A549 treated with Mapracorat at 1 μM for 4 hours (cell line): ENCODE results near the gene LBP. TPM values are rescaled to one million over a fixed set of nuclear protein-coding genes. Genes with fewer than 3 reads are reported as not detected.

Source experiments
- total RNA-seq: library from RNA; stranded (reverse); fragments of 200-300 nt; extraction: Qiagen RNA extraction; gene quantifications from 5 replicates; pipeline ENCODE4 v1.2.3, GENCODE V29; 2022

The LBP gene
- 0.98 to 1.9 TPM (median 1.2 TPM) in 5 replicates for total RNA-seq

GRCh38 chr20:38346247-38346651, at the start of gene LBP:
Gene LBP, plus strand, starts transcription at chr20:38346482. Its CDS starts 35 bp downstream, at chr20:38346517.

GRCh38 chr20:38303908-38304379, 42.3 kb upstream of the LBP start, which contains the start of gene BPI:
Gene BPI, plus strand, starts transcription at chr20:38304156. Its CDS starts 68 bp downstream, at chr20:38304224.

Other genes with a start within 250 kb of the LBP start
- gene TGM2, start 181.2 kb upstream of the LBP start, total RNA-seq, result 343 to 504 TPM (median 454 TPM) in 5 replicates
- gene KIAA1755, start 85.7 kb upstream of the LBP start, total RNA-seq, result 0.08 to 0.26 TPM (median 0.13 TPM) in 5 replicates
- not detected in 5 replicates for gene BPI, start 42.3 kb upstream of the LBP start, total RNA-seq
- 182 to 203 TPM (median 187 TPM) in 5 replicates for gene SNHG17, start 88.8 kb downstream of the LBP start, total RNA-seq
- 11.8 to 19.3 TPM (median 18.2 TPM) in 5 replicates for gene RALGAPB, start 126.4 kb downstream of the LBP start, total RNA-seq
- gene ADIG, start 234.7 kb downstream of the LBP start, total RNA-seq, result not detected in 5 replicates